ENCODE results near the gene IL23R.
"Not testable (repeated sequence)": the region's sequence is repeated elsewhere in the genome, so short reads cannot be mapped to it uniquely, and the experiment has no call there.

DNA sequence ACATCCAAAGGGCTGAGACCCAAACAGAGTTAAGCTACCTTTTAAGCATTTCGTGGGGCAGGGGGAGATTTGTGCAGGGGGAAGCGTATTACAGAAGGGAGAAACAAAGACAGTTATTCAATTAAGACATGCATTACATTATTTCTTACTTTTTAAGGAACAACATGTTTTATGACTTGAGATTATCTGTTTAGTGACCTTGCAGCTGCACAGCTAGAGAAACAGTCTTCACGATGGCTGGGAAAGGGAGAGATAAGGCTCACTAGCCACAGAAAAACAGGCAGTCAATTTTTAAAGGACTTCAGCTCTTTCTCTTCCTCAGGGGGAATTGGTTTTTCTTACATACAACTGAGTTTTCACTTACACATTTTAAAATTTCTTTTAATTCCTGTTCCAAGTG is 24.4 kb upstream of the IL23R start:
- not testable (repeated sequence) for TF ChIP-seq CTCF (IDR thresholded peaks at IDR 0.05; ENCODE audit: borderline replicate concordance, extremely low read depth, low read length, poor library complexity, severe bottlenecking); EZH2 (IDR thresholded peaks at IDR 0.05; ENCODE audit: borderline replicate concordance, low read depth, low read length, severe bottlenecking)
